ENCODE data around the gene TMEM95. TPM values are rescaled to one million over a fixed set of nuclear protein-coding genes. Genes with fewer than 3 reads are reported as not detected.

The TMEM95 gene
- total and polyA plus RNA-seq, 10 donors, result not detected

DNA sequence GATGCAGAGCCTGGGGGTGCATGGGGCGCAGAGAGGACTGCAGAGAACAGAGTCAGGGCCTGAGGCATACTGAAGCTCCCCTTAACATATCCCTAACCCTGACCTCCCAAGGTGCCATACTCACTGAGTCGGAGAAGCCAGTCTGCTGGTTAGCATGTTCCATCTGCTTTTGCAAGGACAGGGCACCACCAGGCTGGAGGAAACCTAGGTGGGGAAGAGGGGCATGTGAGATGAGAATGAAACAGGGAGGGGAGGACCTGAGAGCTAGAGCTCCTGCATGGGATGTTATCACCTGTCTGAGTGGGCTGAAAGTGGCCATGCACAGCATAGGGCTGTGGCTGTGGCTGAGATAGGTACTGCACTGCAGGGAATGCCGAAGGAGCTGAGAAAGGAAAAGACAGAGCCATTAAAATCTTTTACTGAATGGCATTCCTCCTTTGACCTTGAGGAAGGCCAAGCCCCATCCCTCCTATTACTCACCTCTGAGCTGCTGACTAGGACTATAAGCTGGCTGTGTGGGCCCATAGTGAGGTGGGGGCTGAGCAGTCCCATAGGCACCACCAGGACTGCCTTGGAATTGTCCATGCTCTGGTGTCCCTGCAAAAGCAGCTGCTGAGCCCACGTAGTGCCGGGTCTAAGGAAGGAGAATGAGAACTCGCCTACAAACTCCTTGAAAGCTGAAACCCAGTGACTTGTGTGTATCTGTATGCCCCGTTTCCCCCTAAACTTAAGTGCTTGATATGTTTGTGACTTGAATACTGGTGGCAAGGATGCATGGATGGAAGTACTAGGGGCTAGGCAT lies 41.7 kb upstream of the TMEM95 start:
- Histone ChIP-seq H3K9me3 (no peaks in the 10 kb centered on the region), H3K27ac (peak overlapping the region in 3 of 8 donors; percentile 93 to 99 (median 98)), H3K4me3 (no peak overlapping the region), H3K36me3 (peaks cover 0 to 76% (median 61%) of the 10 kb centered on the region in 6 donors), H3K27me3 (replicated peaks in 1 of 7) (no peaks in the 10 kb centered on the region), H3K4me1 (peaks cover 40 to 87% (median 69%) of the 10 kb centered on the region in 6 donors)
- no peak for DNase-seq
- WGBS, 5 donors, result 73 to 92% (median 85%) methylated on average over 7 of the region's 7 CpGs
- intact Hi-C loops (cut with DNase I; ENCODE audit: low total_unique reads), result no loop called here
- TF ChIP-seq, protein P1, sequence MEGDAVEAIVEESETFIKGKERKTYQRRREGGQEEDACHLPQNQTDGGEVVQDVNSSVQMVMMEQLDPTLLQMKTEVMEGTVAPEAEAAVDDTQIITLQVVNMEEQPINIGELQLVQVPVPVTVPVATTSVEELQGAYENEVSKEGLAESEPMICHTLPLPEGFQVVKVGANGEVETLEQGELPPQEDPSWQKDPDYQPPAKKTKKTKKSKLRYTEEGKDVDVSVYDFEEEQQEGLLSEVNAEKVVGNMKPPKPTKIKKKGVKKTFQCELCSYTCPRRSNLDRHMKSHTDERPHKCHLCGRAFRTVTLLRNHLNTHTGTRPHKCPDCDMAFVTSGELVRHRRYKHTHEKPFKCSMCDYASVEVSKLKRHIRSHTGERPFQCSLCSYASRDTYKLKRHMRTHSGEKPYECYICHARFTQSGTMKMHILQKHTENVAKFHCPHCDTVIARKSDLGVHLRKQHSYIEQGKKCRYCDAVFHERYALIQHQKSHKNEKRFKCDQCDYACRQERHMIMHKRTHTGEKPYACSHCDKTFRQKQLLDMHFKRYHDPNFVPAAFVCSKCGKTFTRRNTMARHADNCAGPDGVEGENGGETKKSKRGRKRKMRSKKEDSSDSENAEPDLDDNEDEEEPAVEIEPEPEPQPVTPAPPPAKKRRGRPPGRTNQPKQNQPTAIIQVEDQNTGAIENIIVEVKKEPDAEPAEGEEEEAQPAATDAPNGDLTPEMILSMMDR (IDR thresholded peaks at IDR 0.05 in 8 of 11, conservative IDR thresholded peaks at IDR 0.05 in 3 of 11), result peak in 1 of 11 experiments; percentile 21
- TF ChIP-seq POLR2AphosphoS5 (IDR thresholded peaks at IDR 0.05), result peak in 2 of 3 donors; percentile 28 to 57
- no peak for TF ChIP-seq POLR2A (IDR thresholded peaks at IDR 0.05)

DNA sequence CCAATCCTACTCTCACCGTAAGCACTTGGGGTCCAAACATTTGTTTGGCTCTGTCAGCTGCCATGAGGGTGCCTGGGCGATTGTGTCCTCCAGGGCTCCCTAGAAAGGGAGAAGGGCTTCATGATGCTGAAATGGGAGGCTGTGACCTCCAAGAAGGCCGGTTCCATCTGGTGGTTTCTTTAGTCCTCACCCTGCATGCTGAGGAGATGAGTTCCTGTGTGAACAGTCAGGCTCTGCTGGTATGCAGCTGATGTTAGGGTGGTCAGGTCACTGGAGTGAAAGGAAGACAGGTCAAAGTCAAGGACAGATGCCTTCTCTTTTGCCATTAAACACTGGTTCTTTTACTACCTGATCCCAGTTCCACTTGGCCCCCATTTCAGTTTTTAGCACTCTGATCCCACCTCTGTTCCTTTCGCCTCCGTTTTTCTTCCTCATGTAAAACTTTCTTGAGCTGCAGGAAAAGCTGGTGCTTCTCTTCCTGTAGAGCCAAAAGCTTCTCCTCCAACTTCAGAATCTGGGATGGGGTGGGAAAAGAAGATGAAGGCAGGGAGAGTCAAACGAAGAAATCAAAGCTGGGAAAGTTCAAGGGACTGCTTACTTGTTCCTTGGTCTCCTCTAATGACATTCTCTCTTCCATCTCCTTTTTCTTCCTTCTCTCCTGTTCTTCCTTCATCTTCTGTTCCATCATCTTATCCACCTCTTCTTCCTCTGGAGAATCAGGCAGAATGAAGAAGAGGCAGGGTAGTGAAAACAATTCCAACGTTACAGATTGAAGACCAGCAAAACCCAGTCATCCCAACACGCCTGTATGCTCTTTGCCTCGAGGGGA lies 40.9 kb upstream of the TMEM95 start:
- Histone ChIP-seq H3K27ac (peak overlapping the region; percentile 93 to 99 (median 97)), H3K4me1 (peaks cover 36 to 78% (median 63%) of the 10 kb centered on the region in 6 donors), H3K27me3 (replicated peaks in 1 of 7) (no peaks in the 10 kb centered on the region), H3K4me3 (peak overlapping the region; percentile 75 to 96 (median 88)), H3K36me3 (peaks cover 0 to 85% (median 69%) of the 10 kb centered on the region in 6 donors), H3K9me3 (no peaks in the 10 kb centered on the region)
- intact Hi-C loops (cut with DNase I; ENCODE audit: low total_unique reads), result no loop called here
- no peak for DNase-seq
- WGBS, 5 donors, result 41 to 58% (median 50%) methylated on average over 8 to 9 of the region's 9 CpGs
- TF ChIP-seq POLR2AphosphoS5 (IDR thresholded peaks at IDR 0.05) (no peak), POLR2A (IDR thresholded peaks at IDR 0.05) (no peak)
- TF ChIP-seq, protein P1 (IDR thresholded peaks at IDR 0.05 in 8 of 11, conservative IDR thresholded peaks at IDR 0.05 in 3 of 11), result no peak

GRCh38 chr17:7314719-7315569 lies 40.0 kb upstream of the TMEM95 start, which contains the start of gene GPS2:
TSS of gene GPS2 (minus strand) at chr17:7315360. CDS start at chr17:7315052, 308 bp downstream.
- intact Hi-C loops (cut with DNase I; ENCODE audit: low total_unique reads), result no loop called here
- 0 to 1% (median 0%) methylated on average over 19 to 95 of the region's 95 CpGs for WGBS, 5 donors
- Histone ChIP-seq H3K27ac (peak within 1 kb of the TSS; percentile 93 to 99 (median 97)), H3K4me1 (peaks cover 28 to 70% (median 55%) of the 10 kb centered on the region in 6 donors), H3K9me3 (no peaks in the 10 kb centered on the region), H3K4me3 (peak within 1 kb of the TSS; percentile 75 to 96 (median 88)), H3K36me3 (peaks cover 0 to 85% (median 64%) of the 10 kb centered on the region in 6 donors), H3K27me3 (replicated peaks in 1 of 7) (no peaks in the 10 kb centered on the region)
- peak; percentile 98 for DNase-seq
- TF ChIP-seq POLR2AphosphoS5 (IDR thresholded peaks at IDR 0.05) (peak; percentile 98 to 99 (median 99)), POLR2A (IDR thresholded peaks at IDR 0.05) (peak; percentile 43 to 63 (median 54))
- TF ChIP-seq, protein P1 (IDR thresholded peaks at IDR 0.05 in 8 of 11, conservative IDR thresholded peaks at IDR 0.05 in 3 of 11), result peak in 1 of 11 experiments; percentile 24

All from spleen (tissue), 11 donors.